ENCODE results near the gene GABBR2.

GABBR2 gene

GRCh38 chr9:98256756-98257155 is 452.0 kb downstream of the GABBR2 start:
- no peak for TF ChIP-seq JUND (IDR thresholded peaks at IDR 0.05; ENCODE audit: low read depth)
- in situ Hi-C loops (cut with HindIII; ENCODE audit: low pct_unique_long_range_greater_than_20kb, low sequenced_read_pairs) = no loop called here
- DNase-seq (ENCODE audit: low read depth in 1 of 2, low spot score in 1 of 2) = no peak

GRCh38 chr9:98255578-98256296 is 453.0 kb downstream of the GABBR2 start, which contains the start of gene TBC1D2:
TBC1D2 (minus strand) TSS chr9:98255649; CDS start chr9:98255541, 108 bp downstream.
- peak; percentile 87 to 93 for DNase-seq (ENCODE audit: low read depth in 1 of 2, low spot score in 1 of 2)
- in situ Hi-C loops (cut with HindIII; ENCODE audit: low pct_unique_long_range_greater_than_20kb, low sequenced_read_pairs) = no loop called here
- TF ChIP-seq JUND (IDR thresholded peaks at IDR 0.05; ENCODE audit: low read depth) = no peak

GRCh38 chr9:98255061-98255577 is 453.6 kb downstream of the GABBR2 start:
- TF ChIP-seq JUND (IDR thresholded peaks at IDR 0.05; ENCODE audit: low read depth) = no peak
- in situ Hi-C loops (cut with HindIII; ENCODE audit: low pct_unique_long_range_greater_than_20kb, low sequenced_read_pairs) = no loop called here
- DNase-seq (ENCODE audit: low read depth in 1 of 2, low spot score in 1 of 2) = peak in 1 of 2 experiments; percentile 24

GRCh38 chr9:98254228-98255060 is 454.3 kb downstream of the GABBR2 start:
- in situ Hi-C loops (cut with HindIII; ENCODE audit: low pct_unique_long_range_greater_than_20kb, low sequenced_read_pairs) = no loop called here
- TF ChIP-seq JUND (IDR thresholded peaks at IDR 0.05; ENCODE audit: low read depth) = no peak
- no peak for DNase-seq (ENCODE audit: low read depth in 1 of 2, low spot score in 1 of 2)

GRCh38 chr9:98253565-98253964 is 455.2 kb downstream of the GABBR2 start:
- in situ Hi-C loops (cut with HindIII; ENCODE audit: low pct_unique_long_range_greater_than_20kb, low sequenced_read_pairs) = no loop called here
- TF ChIP-seq JUND (IDR thresholded peaks at IDR 0.05; ENCODE audit: low read depth) = no peak

GRCh38 chr9:98251551-98251950 is 457.2 kb downstream of the GABBR2 start:
- DNase-seq (ENCODE audit: low read depth in 1 of 2, low spot score in 1 of 2) = no peak
- in situ Hi-C loops (cut with HindIII; ENCODE audit: low pct_unique_long_range_greater_than_20kb, low sequenced_read_pairs) = no loop called here

More at GRCh38 chr9:98253565-98253964, 455.2 kb downstream of the GABBR2 start:
- no peak for DNase-seq (ENCODE audit: low read depth in 1 of 2, low spot score in 1 of 2)

GRCh38 chr9:98249771-98250170 is 459.0 kb downstream of the GABBR2 start:
- DNase-seq (ENCODE audit: low read depth in 1 of 2, low spot score in 1 of 2) = no peak
- in situ Hi-C loops (cut with HindIII; ENCODE audit: low pct_unique_long_range_greater_than_20kb, low sequenced_read_pairs) = no loop called here
- no peak for TF ChIP-seq JUND (IDR thresholded peaks at IDR 0.05; ENCODE audit: low read depth)

More at GRCh38 chr9:98251551-98251950, 457.2 kb downstream of the GABBR2 start:
- no peak for TF ChIP-seq JUND (IDR thresholded peaks at IDR 0.05; ENCODE audit: low read depth)

- no peak for TF ChIP-seq JUND (IDR thresholded peaks at IDR 0.05; ENCODE audit: low read depth)
- in situ Hi-C loops (cut with HindIII; ENCODE audit: low pct_unique_long_range_greater_than_20kb, low sequenced_read_pairs) = no loop called here
- no peak for DNase-seq (ENCODE audit: low read depth in 1 of 2, low spot score in 1 of 2)
Measured at GRCh38 chr9:98248737-98249474, 459.8 kb downstream of the GABBR2 start.

GRCh38 chr9:98247831-98248657 is 460.7 kb downstream of the GABBR2 start:
- in situ Hi-C loops (cut with HindIII; ENCODE audit: low pct_unique_long_range_greater_than_20kb, low sequenced_read_pairs) = no loop called here
- DNase-seq (ENCODE audit: low read depth in 1 of 2, low spot score in 1 of 2) = no peak
- TF ChIP-seq JUND (IDR thresholded peaks at IDR 0.05; ENCODE audit: low read depth) = no peak

- in situ Hi-C loops (cut with HindIII; ENCODE audit: low pct_unique_long_range_greater_than_20kb, low sequenced_read_pairs) = no loop called here
- DNase-seq (ENCODE audit: low read depth in 1 of 2, low spot score in 1 of 2) = no peak
Measured at GRCh38 chr9:98242426-98242825, 466.3 kb downstream of the GABBR2 start.

More at GRCh38 chr9:98242426-98242825, 466.3 kb downstream of the GABBR2 start:
- no peak for TF ChIP-seq JUND (IDR thresholded peaks at IDR 0.05; ENCODE audit: low read depth)

Measured in T47D (cell line).